Endothelial cell of umbilical vein (primary cell): ENCODE measurements around the gene KIAA1755.

ENCODE experiments used
- CTCF ChIP-seq, 2 donors: IDR thresholded peaks; 1 replicate in 1 of 2; 2 replicates in 1 of 2; pipeline ENCODE4 v1.5.1; 2011; ENCODE audit warnings: low read length in 2 of 2, mild to moderate bottlenecking in 2 of 2, moderate library complexity in 2 of 2, control low read depth in 1 of 2, inconsistent platforms in 1 of 2, low read depth in 1 of 2; ENCODE audit not compliant: insufficient read depth in 1 of 2; ENCODE audit errors: extremely low read depth in 1 of 2
- EZH2 ChIP-seq: IDR thresholded peaks from 2 replicates; pipeline ENCODE4 v1.6.1; 2012; ENCODE audit warnings: borderline replicate concordance, low read depth, mild to moderate bottlenecking, moderate library complexity, low read length, inconsistent platforms; ENCODE audit not compliant: severe bottlenecking
- MAX ChIP-seq: IDR thresholded peaks from 2 replicates; pipeline ENCODE4 v1.6.1; 2011; ENCODE audit not compliant: insufficient read depth, insufficient read length
- MYC ChIP-seq: IDR thresholded peaks from one replicate; pipeline ENCODE4 v1.6.1; 2011; ENCODE audit warnings: mild to moderate bottlenecking, low read depth, low read length
- POLR2A ChIP-seq: IDR thresholded peaks from 2 replicates; pipeline ENCODE4 v1.6.1; 2012; ENCODE audit warnings: low read depth, mild to moderate bottlenecking, control low read depth, low read length
- POLR2AphosphoS5 ChIP-seq: IDR thresholded peaks from 2 replicates; pipeline ENCODE4 v1.6.1; 2012; ENCODE audit warnings: low read depth, mild to moderate bottlenecking, control low read depth, low read length, moderate library complexity; ENCODE audit not compliant: insufficient read depth

- TF ChIP-seq CTCF (IDR thresholded peaks at IDR 0.05; ENCODE audit: extremely low read depth in 1 of 2, insufficient read depth in 1 of 2, low read depth in 1 of 2, low read length in 2 of 2) (no peak), POLR2A (no peak), MAX (no peak), POLR2AphosphoS5 (no peak), MYC (no peak), EZH2 (no peak)
These were observed 33.0 kb upstream of the KIAA1755 start for GRCh38 chr20:38293491-38294065.
